IMR-90 (cell line): ENCODE results near the gene PIP5K1B. TPM values are rescaled to one million over a fixed set of nuclear protein-coding genes. Genes with fewer than 3 reads are reported as not detected.
A peak's percentile ranks its signal among the peaks of the same experiment; 100 is the strongest.

Source experiments
- ATAC-seq: fragments of 200-7000 bp; cut with Tn5 transposase; 2 replicates; pipeline ENCODE4 v1.9.1; 2020; ENCODE audit warnings: low read depth, mild to moderate bottlenecking, moderate library complexity
- BruUV-seq: library from RNA; stranded (reverse); fragments of 400-500 nt; replicated peaks from 2 replicates; lab custom pipeline; 2021; lab: Mats Ljungman, UMichigan
- CTCF ChIA-PET: fragments of 300-600 bp; formaldehyde crosslinking; extraction: SDS; loops from one replicate; lab custom pipeline; 2021; ENCODE audit warnings: antibody characterized with exemption; lab: Yijun Ruan, JAX
- POLR2A ChIA-PET: fragments of 300-600 bp; sonication (Branson Sonifier 250); formaldehyde crosslinking; loops from one replicate; lab custom pipeline; 2022; ENCODE audit warnings: antibody characterized with exemption; ENCODE audit not compliant: unreplicated experiment; lab: Charles Lee
- DNase-seq: peaks from one replicate; pipeline ENCODE4 v3.0.0; 2013
- H2AFZ ChIP-seq: replicated peaks from 2 replicates; pipeline ENCODE3; 2013; ENCODE audit warnings: low read length, mild to moderate bottlenecking; ENCODE audit not compliant: poor library complexity
- H2AK5ac ChIP-seq: 2 replicates; pipeline ENCODE4 v1.6.1; 2013; ENCODE audit warnings: low read depth, low read length, inconsistent platforms
- H2AK9ac ChIP-seq: replicated peaks from 2 replicates; pipeline ENCODE3; 2013; ENCODE audit warnings: mild to moderate bottlenecking, low read depth, low read length, moderate library complexity; ENCODE audit not compliant: poor library complexity
- H2BK120ac ChIP-seq: 2 replicates; pipeline ENCODE4 v1.6.1; 2013; ENCODE audit warnings: low read depth, low read length, inconsistent platforms
- H2BK15ac ChIP-seq: 3 replicates; pipeline ENCODE4 v1.6.1; 2013; ENCODE audit warnings: low read depth, low read length, inconsistent platforms
- H2BK20ac ChIP-seq: 2 replicates; pipeline ENCODE4 v1.6.1; 2013; ENCODE audit warnings: low read depth, mild to moderate bottlenecking, inconsistent platforms, low read length, moderate library complexity
- H2BK5ac ChIP-seq: 2 replicates; pipeline ENCODE4 v1.6.1; 2013; ENCODE audit warnings: mild to moderate bottlenecking, low read depth, low read length, inconsistent platforms; ENCODE audit not compliant: poor library complexity, severe bottlenecking
- H3K14ac ChIP-seq: replicated peaks from 2 replicates; pipeline ENCODE4 v1.6.1; 2013; ENCODE audit warnings: low read depth, low read length, inconsistent platforms
- H3K18ac ChIP-seq: 2 replicates; pipeline ENCODE4 v1.6.1; 2013; ENCODE audit warnings: low read depth, low read length, control low read depth
- H3K23ac ChIP-seq: 2 replicates; pipeline ENCODE4 v1.6.1; 2013; ENCODE audit warnings: low read depth, low read length, inconsistent platforms
- H3K27ac ChIP-seq: 2 replicates; pipeline ENCODE4 v1.5.1; 2013; ENCODE audit warnings: mild to moderate bottlenecking, control low read depth, low read length; ENCODE audit not compliant: insufficient read depth
- H3K27me3 ChIP-seq: 2 replicates; pipeline ENCODE4 v1.6.1; 2013; ENCODE audit warnings: low read length; ENCODE audit not compliant: control insufficient read depth, insufficient read depth
- H3K36me3 ChIP-seq: 2 replicates; pipeline ENCODE4 v1.6.1; 2013; ENCODE audit warnings: low read length, mixed read lengths; ENCODE audit not compliant: control insufficient read depth, insufficient read depth
- H3K4ac ChIP-seq: 2 replicates; pipeline ENCODE4 v1.6.1; 2013; ENCODE audit warnings: low read depth, low read length, inconsistent platforms
- H3K4me1 ChIP-seq: 2 replicates; pipeline ENCODE4 v1.6.1; 2013; ENCODE audit warnings: low read length, mixed read lengths; ENCODE audit not compliant: control insufficient read depth, insufficient read depth
- H3K4me2 ChIP-seq: 2 replicates; pipeline ENCODE4 v1.6.1; 2013; ENCODE audit warnings: low read depth, mild to moderate bottlenecking, control low read depth, low read length, moderate library complexity
- H3K4me3 ChIP-seq: 2 replicates; pipeline ENCODE4 v1.5.1; 2013; ENCODE audit warnings: low read depth, mild to moderate bottlenecking, control low read depth, low read length, moderate library complexity; ENCODE audit not compliant: insufficient read depth
- H3K56ac ChIP-seq: 2 replicates; pipeline ENCODE4 v1.6.1; 2013; ENCODE audit warnings: low read length, inconsistent platforms; ENCODE audit not compliant: insufficient read depth; ENCODE audit errors: extremely low read depth
- H3K79me1 ChIP-seq, 2 experiments: 2 replicates each; pipeline ENCODE4 v1.6.1; 2013; ENCODE audit warnings: low read length in 2 of 2, inconsistent platforms in 1 of 2, low read depth in 1 of 2
- H3K9ac ChIP-seq: 2 replicates; pipeline ENCODE4 v1.6.1; 2013; ENCODE audit warnings: low read depth, low read length, control low read depth
- H3K9me1 ChIP-seq: 2 replicates; pipeline ENCODE4 v1.6.1; 2013; ENCODE audit warnings: low read length, inconsistent platforms; ENCODE audit not compliant: insufficient read depth
- H3K9me3 ChIP-seq: 2 replicates; pipeline ENCODE4 v1.6.1; 2013; ENCODE audit warnings: low read length; ENCODE audit not compliant: control insufficient read depth, insufficient read depth
- H4K20me1 ChIP-seq: 2 replicates; pipeline ENCODE4 v1.6.1; 2013; ENCODE audit warnings: low read length, inconsistent platforms; ENCODE audit not compliant: insufficient read depth
- H4K5ac ChIP-seq: 2 replicates; pipeline ENCODE4 v1.6.1; 2013; ENCODE audit warnings: mild to moderate bottlenecking, low read depth, low read length, control low read depth
- H4K8ac ChIP-seq, 2 experiments: 2 replicates each; pipeline ENCODE4 v1.6.1; 2013; ENCODE audit warnings: low read depth in 2 of 2, low read length in 2 of 2, control low read depth in 1 of 2, inconsistent platforms in 1 of 2
- H4K91ac ChIP-seq: 2 replicates; pipeline ENCODE4 v1.6.1; 2013; ENCODE audit warnings: low read depth, low read length, inconsistent platforms; ENCODE audit not compliant: insufficient read depth
- BHLHE40 ChIP-seq: fragments of 150-350 bp; IDR thresholded peaks from 2 replicates; pipeline ENCODE4 v1.6.1; 2016; ENCODE audit warnings: mild to moderate bottlenecking, low read depth, low read length
- CEBPB ChIP-seq: IDR thresholded peaks from 2 replicates; pipeline ENCODE4 v1.6.1; 2012; ENCODE audit warnings: low read depth, low read length, improper control_type of control experiment
- CHD1 ChIP-seq: IDR thresholded peaks from 2 replicates; pipeline ENCODE4 v1.6.1; 2012; ENCODE audit warnings: low read depth, low read length, improper control_type of control experiment
- ELK1 ChIP-seq: fragments of 150-350 bp; IDR thresholded peaks from 2 replicates; pipeline ENCODE4 v1.6.1; 2016; ENCODE audit warnings: low read depth, mild to moderate bottlenecking, low read length, moderate library complexity, borderline replicate concordance
- FOS ChIP-seq: fragments of 150-350 bp; IDR thresholded peaks from 2 replicates; pipeline ENCODE4 v1.6.1; 2016; ENCODE audit warnings: low read depth, low read length
- MAFK ChIP-seq: IDR thresholded peaks from 2 replicates; pipeline ENCODE4 v1.6.1; 2012; ENCODE audit warnings: low read depth, low read length, improper control_type of control experiment
- MAZ ChIP-seq: IDR thresholded peaks from 2 replicates; pipeline ENCODE4 v1.6.1; 2012; ENCODE audit warnings: low read depth, mild to moderate bottlenecking, low read length, improper control_type of control experiment, moderate library complexity, borderline replicate concordance
- MXI1 ChIP-seq: IDR thresholded peaks from 2 replicates; pipeline ENCODE4 v1.6.1; 2012; ENCODE audit warnings: low read depth, mild to moderate bottlenecking, low read length, moderate library complexity, borderline replicate concordance
- NFE2L2 ChIP-seq: fragments of 150-350 bp; IDR thresholded peaks from 2 replicates; pipeline ENCODE4 v1.6.1; 2016; ENCODE audit warnings: low read depth, mild to moderate bottlenecking, low read length
- POLR2A ChIP-seq: IDR thresholded peaks from 2 replicates; pipeline ENCODE4 v1.6.1; 2012; ENCODE audit warnings: mild to moderate bottlenecking, low read depth, low read length
- RAD21 ChIP-seq: IDR thresholded peaks from 2 replicates; pipeline ENCODE4 v1.6.1; 2012; ENCODE audit warnings: low read length, improper control_type of control experiment
- RCOR1 ChIP-seq: IDR thresholded peaks from 2 replicates; pipeline ENCODE4 v1.6.1; 2012; ENCODE audit warnings: mild to moderate bottlenecking, low read length, improper control_type of control experiment; ENCODE audit not compliant: insufficient replicate concordance
- RFX5 ChIP-seq: IDR thresholded peaks from 2 replicates; pipeline ENCODE4 v1.8.0; 2012; ENCODE audit warnings: low read depth, mild to moderate bottlenecking, low read length, moderate library complexity
- SMC3 ChIP-seq: fragments of 150-350 bp; IDR thresholded peaks from 2 replicates; pipeline ENCODE4 v1.6.1; 2016; ENCODE audit warnings: low read depth, mild to moderate bottlenecking, antibody characterized with exemption, low read length, moderate library complexity
- WGBS, 2 experiments: methylation state at CpG; one replicate each; pipeline versions ENCODE4 v1.1.5 to v1.1.7; 2013; ENCODE audit warnings: missing lambda C conversion rate in 2 of 2; ENCODE audit not compliant: insufficient read length in 1 of 2; ENCODE audit errors: extremely low coverage in 2 of 2; 5-methylcytosine and 5-hydroxymethylcytosine counted together
- dilution Hi-C: fragments of 300-500 bp; cut with HindIII; formaldehyde crosslinking; loops from one replicate; pipeline ENCODE4 v1.14.3; 2018; ENCODE audit warnings: low sequenced_read_pairs; ENCODE audit not compliant: unreplicated experiment
- in situ Hi-C: fragments of 300-500 bp; cut with MboI; formaldehyde crosslinking; loops from 3 replicates; pipeline ENCODE4 v1.14.3; 2019; ENCODE audit warnings: low sequenced_read_pairs, inconsistent platforms, mixed read lengths
- intact Hi-C: fragments of 100-400 bp; cut with micrococcal nuclease; formaldehyde crosslinking; loops from 2 replicates; pipeline ENCODE4 v1.10.0; 2022
- polyA plus RNA-seq, 3 experiments: library from polyadenylated mRNA; depleted of rRNA; stranded (reverse); fragments of >200 nt; gene quantifications; 2 replicates each; pipeline ENCODE4 v1.2.3, GENCODE V29; 2012; ENCODE audit warnings: low replicate concordance in 1 of 3
- total RNA-seq: library from RNA; depleted of rRNA; stranded (reverse); fragments of >200 nt; gene quantifications from 2 replicates; pipeline ENCODE4 v1.2.3, GENCODE V29; 2012
- TF ChIP-seq, protein P1 (sequence below): fragments of 150-350 bp; IDR thresholded peaks from 2 replicates; pipeline ENCODE4 v1.6.1; 2017; ENCODE audit warnings: mild to moderate bottlenecking, antibody characterized with exemption, low read length, low read depth
- TF ChIP-seq, protein P2 (sequence below): conservative IDR thresholded peaks from 2 replicates; pipeline ENCODE4 v1.5.1; 2012; ENCODE audit warnings: mild to moderate bottlenecking, low read depth, low read length, improper control_type of control experiment

Gene PIP5K1B
- total and polyA plus RNA-seq, 2 of the 4 experiments (the other 2 are of a cell fraction): not detected

DNA sequence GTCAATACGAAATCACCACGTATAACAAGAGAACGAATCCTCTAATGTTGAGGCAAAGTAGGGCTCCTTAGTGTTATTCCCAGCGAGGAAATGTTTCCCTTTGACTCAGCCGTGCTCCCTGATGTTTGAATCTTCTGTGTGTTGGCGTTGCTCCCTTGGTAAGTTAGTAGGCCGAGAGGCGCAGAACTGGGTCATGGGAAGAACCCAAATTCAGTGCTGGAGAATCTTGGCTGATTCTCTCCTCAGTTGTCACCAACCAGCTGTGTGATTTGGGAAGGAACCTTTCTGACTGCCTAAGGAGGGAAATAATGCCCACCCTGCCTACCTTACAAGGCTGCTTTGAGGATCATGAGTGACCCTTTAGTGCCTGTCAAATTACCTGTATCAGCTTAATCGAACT is 286.4 kb downstream of the PIP5K1B start:
- H3K27me3 ChIP-seq: no peaks in the 10 kb centered on the region
- no TSS peak for BruUV-seq
- in situ Hi-C loops (no loop called here), intact Hi-C loops (loop anchor here (10.0 kb wide), 1 partner anchor 647 kb away; no protein-coding TSS in a partner anchor), dilution Hi-C loops (no loop called here)
- H2AK9ac ChIP-seq: no peak overlapping the region
- H2BK5ac ChIP-seq: no peak overlapping the region
- no peaks in the 10 kb centered on the region for H3K36me3 ChIP-seq
- CTCF ChIA-PET: no interaction called here
- POLR2A ChIA-PET: no interaction called here
- H3K14ac ChIP-seq: no peak overlapping the region
- no peak overlapping the region for H3K4me3 ChIP-seq
- no peak overlapping the region for H3K4ac ChIP-seq
- H3K4me2 ChIP-seq: no peak overlapping the region
- H4K20me1 ChIP-seq: no peaks in the 10 kb centered on the region
- no peaks in the 10 kb centered on the region for H3K79me1 ChIP-seq
- H4K91ac ChIP-seq: no peak overlapping the region
- H3K9me3 ChIP-seq: no peaks in the 10 kb centered on the region
- no peak overlapping the region for H2BK20ac ChIP-seq
- 57% methylated on average over 1 of the region's 9 CpGs; no CpG with 5 or more reads in 1 of the 2 experiments for WGBS, 2 experiments
- peak overlapping the region; percentile 56 for H2AFZ ChIP-seq
- no peak overlapping the region for H2BK15ac ChIP-seq
- no peak for DNase-seq
- H4K8ac ChIP-seq: no peak overlapping the region
- H3K4me1 ChIP-seq: no peaks in the 10 kb centered on the region
- no peak overlapping the region for H3K23ac ChIP-seq
- no peak overlapping the region for H4K5ac ChIP-seq
- no peak for ATAC-seq
- H3K18ac ChIP-seq: no peak overlapping the region
- H3K9me1 ChIP-seq: no peaks in the 10 kb centered on the region
- H3K9ac ChIP-seq: no peak overlapping the region
- no peak overlapping the region for H3K27ac ChIP-seq
- H3K56ac ChIP-seq: no peak overlapping the region
- no peak overlapping the region for H2BK120ac ChIP-seq
- no peak overlapping the region for H2AK5ac ChIP-seq
- TF ChIP-seq MXI1 (no peak), CHD1 (no peak), MAFK (no peak), BHLHE40 (no peak), CEBPB (no peak), RFX5 (no peak), SMC3 (no peak), RAD21 (no peak), ELK1 (no peak), FOS (no peak), POLR2A (no peak), MAZ (no peak), RCOR1 (no peak), NFE2L2 (no peak)
- TF ChIP-seq, protein P1, sequence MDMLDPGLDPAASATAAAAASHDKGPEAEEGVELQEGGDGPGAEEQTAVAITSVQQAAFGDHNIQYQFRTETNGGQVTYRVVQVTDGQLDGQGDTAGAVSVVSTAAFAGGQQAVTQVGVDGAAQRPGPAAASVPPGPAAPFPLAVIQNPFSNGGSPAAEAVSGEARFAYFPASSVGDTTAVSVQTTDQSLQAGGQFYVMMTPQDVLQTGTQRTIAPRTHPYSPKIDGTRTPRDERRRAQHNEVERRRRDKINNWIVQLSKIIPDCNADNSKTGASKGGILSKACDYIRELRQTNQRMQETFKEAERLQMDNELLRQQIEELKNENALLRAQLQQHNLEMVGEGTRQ: no peak
- TF ChIP-seq, protein P2, sequence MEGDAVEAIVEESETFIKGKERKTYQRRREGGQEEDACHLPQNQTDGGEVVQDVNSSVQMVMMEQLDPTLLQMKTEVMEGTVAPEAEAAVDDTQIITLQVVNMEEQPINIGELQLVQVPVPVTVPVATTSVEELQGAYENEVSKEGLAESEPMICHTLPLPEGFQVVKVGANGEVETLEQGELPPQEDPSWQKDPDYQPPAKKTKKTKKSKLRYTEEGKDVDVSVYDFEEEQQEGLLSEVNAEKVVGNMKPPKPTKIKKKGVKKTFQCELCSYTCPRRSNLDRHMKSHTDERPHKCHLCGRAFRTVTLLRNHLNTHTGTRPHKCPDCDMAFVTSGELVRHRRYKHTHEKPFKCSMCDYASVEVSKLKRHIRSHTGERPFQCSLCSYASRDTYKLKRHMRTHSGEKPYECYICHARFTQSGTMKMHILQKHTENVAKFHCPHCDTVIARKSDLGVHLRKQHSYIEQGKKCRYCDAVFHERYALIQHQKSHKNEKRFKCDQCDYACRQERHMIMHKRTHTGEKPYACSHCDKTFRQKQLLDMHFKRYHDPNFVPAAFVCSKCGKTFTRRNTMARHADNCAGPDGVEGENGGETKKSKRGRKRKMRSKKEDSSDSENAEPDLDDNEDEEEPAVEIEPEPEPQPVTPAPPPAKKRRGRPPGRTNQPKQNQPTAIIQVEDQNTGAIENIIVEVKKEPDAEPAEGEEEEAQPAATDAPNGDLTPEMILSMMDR: no peak
